Activated B cell treated with CpG ODN at 0.5 μM for 24 hours (primary cell): ENCODE measurements around the gene MVD. TPM values are rescaled to one million over a fixed set of nuclear protein-coding genes. Genes with fewer than 3 reads are reported as not detected.

Source experiments
- ATAC-seq: fragments of 200-7000 bp; cut with Tn5 transposase; one replicate; pipeline ENCODE4 v1.10.0; 2021; ENCODE audit warnings: low read depth, mild to moderate bottlenecking, moderate library complexity
- CTCF ChIA-PET: fragments of 350-600 bp; sonication (Branson Sonifier 250); formaldehyde crosslinking; loops from one replicate; lab custom pipeline; 2021; ENCODE audit warnings: antibody characterized with exemption; lab: Charles Lee
- POLR2A ChIA-PET: fragments of 350-600 bp; sonication (Branson Sonifier 250); formaldehyde crosslinking; loops from one replicate; lab custom pipeline; 2021; ENCODE audit warnings: antibody characterized with exemption; lab: Charles Lee
- DNase-seq: peaks from one replicate; pipeline ENCODE4 v3.0.0; 2022
- H3K27ac Mint-ChIP-seq: one replicate; pipeline ENCODE4 v1.8.0; 2020; ENCODE audit warnings: mixed read lengths
- H3K27me3 Mint-ChIP-seq: one replicate; pipeline ENCODE4 v1.8.0; 2021; ENCODE audit warnings: mixed read lengths
- H3K36me3 Mint-ChIP-seq: one replicate; pipeline ENCODE4 v1.8.0; 2021; ENCODE audit warnings: low read depth, mixed read lengths
- H3K4me1 Mint-ChIP-seq: one replicate; pipeline ENCODE4 v1.8.0; 2021; ENCODE audit warnings: mixed read lengths
- H3K4me3 Mint-ChIP-seq: one replicate; pipeline ENCODE4 v1.8.0; 2020; ENCODE audit warnings: mild to moderate bottlenecking, mixed read lengths
- H3K9me3 Mint-ChIP-seq: one replicate; pipeline ENCODE4 v1.8.0; 2020; ENCODE audit warnings: mixed read lengths
- intact Hi-C: fragments of 100-400 bp; cut with micrococcal nuclease; formaldehyde crosslinking; loops from one replicate; pipeline ENCODE4 v1.15.1; 2024
- total RNA-seq: library from RNA; stranded (reverse); gene quantifications from 2 replicates; pipeline ENCODE4 v1.2.3, GENCODE V29; 2022
- TF ChIP-seq, protein P1 (sequence below): fragments of 200-600 bp; IDR thresholded peaks from one replicate; pipeline ENCODE4 v1.8.0; 2022; ENCODE audit warnings: antibody characterized with exemption, mild to moderate bottlenecking

The MVD gene
- total RNA-seq, 1 donor from 2014 or later, result 140 TPM

DNA sequence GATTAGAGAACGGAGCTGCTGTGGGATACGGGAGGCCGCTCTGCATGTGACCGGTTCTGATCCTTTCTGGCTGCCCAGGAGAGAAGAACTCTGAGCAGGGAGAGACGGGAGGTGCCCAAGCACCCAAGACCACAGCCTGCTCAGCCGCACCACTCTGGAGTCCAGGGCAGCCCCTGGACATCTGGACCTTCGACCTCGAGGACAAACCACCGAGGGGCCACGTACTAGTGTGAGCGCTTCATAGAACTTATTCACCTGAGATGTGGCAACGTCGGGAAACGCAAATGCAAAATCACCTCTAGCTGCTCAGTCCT is 37.4 kb upstream of the MVD start:
- intact Hi-C loops, result loop anchor here (2.0 to 5.0 kb wide), 4 partner anchors 37 to 833 kb away; partner anchors contain the start of genes MVD and SLC7A5
- Mint-ChIP-seq H3K4me3 (peak overlapping the region; percentile 81), H3K9me3 (no peaks in the 10 kb centered on the region), H3K27ac (peak overlapping the region; percentile 90), H3K36me3 (peaks cover 29% of the 10 kb centered on the region), H3K4me1 (peaks cover 69% of the 10 kb centered on the region), H3K27me3 (no peaks in the 10 kb centered on the region)
- ATAC-seq (no peak), DNase-seq (no peak)
- ChIA-PET CTCF (interaction anchor here (0.7 to 2.9 kb wide), 4 partner anchors 14 to 61 kb away, joined by 3 to 17 read pairs (median 5); partner anchors contain the start of gene SNAI3), POLR2A (interaction anchor here (0.7 to 4.5 kb wide), 14 partner anchors 9 to 1317 kb away, joined by 3 to 49 read pairs (median 6); partner anchors contain the start of genes APRT, CYBA, FBXO31 and MVD)
- TF ChIP-seq, protein P1, sequence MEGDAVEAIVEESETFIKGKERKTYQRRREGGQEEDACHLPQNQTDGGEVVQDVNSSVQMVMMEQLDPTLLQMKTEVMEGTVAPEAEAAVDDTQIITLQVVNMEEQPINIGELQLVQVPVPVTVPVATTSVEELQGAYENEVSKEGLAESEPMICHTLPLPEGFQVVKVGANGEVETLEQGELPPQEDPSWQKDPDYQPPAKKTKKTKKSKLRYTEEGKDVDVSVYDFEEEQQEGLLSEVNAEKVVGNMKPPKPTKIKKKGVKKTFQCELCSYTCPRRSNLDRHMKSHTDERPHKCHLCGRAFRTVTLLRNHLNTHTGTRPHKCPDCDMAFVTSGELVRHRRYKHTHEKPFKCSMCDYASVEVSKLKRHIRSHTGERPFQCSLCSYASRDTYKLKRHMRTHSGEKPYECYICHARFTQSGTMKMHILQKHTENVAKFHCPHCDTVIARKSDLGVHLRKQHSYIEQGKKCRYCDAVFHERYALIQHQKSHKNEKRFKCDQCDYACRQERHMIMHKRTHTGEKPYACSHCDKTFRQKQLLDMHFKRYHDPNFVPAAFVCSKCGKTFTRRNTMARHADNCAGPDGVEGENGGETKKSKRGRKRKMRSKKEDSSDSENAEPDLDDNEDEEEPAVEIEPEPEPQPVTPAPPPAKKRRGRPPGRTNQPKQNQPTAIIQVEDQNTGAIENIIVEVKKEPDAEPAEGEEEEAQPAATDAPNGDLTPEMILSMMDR, result no peak

DNA sequence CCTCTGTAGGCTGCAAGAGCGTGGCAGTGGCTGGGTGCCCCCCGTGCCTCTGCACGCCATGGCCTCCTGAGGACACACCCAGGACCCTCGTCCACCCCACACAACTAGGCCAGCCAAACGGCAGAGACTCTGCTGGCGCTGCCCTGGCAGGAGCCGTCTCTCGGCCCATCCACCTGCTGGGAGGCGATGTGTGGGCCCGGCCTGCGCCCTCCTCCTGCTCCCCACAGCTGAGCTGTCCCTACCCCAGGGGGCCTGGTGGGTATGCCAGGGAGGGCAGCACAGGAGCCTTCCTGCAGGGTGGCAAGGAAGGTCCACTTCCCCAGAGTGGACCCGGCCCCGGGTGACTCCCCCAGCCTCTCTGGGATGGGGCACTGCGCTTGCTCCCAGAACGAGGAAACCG is 36.3 kb upstream of the MVD start:
- H3K4me1 Mint-ChIP-seq, result peaks cover 61% of the 10 kb centered on the region

DNA sequence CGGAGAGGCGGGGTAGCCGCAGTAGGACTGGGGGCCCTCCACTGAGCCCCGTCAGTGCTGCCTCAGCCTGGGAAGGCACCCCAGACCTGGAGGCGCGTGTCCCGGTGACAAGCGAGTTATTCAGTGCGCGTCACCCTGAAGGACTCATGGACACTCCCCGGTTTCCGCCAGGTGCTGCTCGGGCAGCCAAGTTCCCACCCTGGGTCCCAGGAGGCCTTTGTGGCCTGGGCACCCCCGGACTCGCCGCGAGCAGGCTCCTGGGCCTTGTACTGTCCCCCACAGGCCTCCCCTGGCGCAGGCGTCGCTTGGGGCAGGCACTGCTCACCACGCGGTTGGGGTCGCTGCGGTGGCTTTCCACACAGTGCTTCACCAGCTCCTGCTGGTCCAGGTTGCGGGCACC is 35.8 kb upstream of the MVD start:
- Mint-ChIP-seq H3K4me1 (peaks cover 56% of the 10 kb centered on the region), H3K36me3 (peaks cover 29% of the 10 kb centered on the region), H3K4me3 (no peak overlapping the region), H3K27ac (no peak overlapping the region), H3K27me3 (no peaks in the 10 kb centered on the region), H3K9me3 (no peaks in the 10 kb centered on the region)
- TF ChIP-seq, protein P1, result no peak
- CTCF ChIA-PET, result interaction anchor here (1.1 kb wide), 1 partner anchor 12 kb away, joined by 3 read pairs; no protein-coding TSS in a partner anchor
- intact Hi-C loops, result no loop called here
- ATAC-seq, result no peak
- DNase-seq, result no peak
- POLR2A ChIA-PET, result no interaction called here

More for the DNA sequence above, 36.3 kb upstream of the MVD start:
- no peaks in the 10 kb centered on the region for H3K27me3 Mint-ChIP-seq
- CTCF ChIA-PET, result interaction anchor here (2.1 kb wide), 1 partner anchor 18 kb away, joined by 6 read pairs; no protein-coding TSS in a partner anchor
- H3K36me3 Mint-ChIP-seq, result peaks cover 29% of the 10 kb centered on the region
- no peaks in the 10 kb centered on the region for H3K9me3 Mint-ChIP-seq
- intact Hi-C loops, result no loop called here
- no peak overlapping the region for H3K27ac Mint-ChIP-seq
- POLR2A ChIA-PET, result interaction anchor here (4.5 kb wide), 1 partner anchor 49 kb away, joined by 49 read pairs; the partner anchor contains the start of gene CYBA
- no peak overlapping the region for H3K4me3 Mint-ChIP-seq
- TF ChIP-seq, protein P1, result no peak
- no peak for ATAC-seq
- no peak for DNase-seq

DNA sequence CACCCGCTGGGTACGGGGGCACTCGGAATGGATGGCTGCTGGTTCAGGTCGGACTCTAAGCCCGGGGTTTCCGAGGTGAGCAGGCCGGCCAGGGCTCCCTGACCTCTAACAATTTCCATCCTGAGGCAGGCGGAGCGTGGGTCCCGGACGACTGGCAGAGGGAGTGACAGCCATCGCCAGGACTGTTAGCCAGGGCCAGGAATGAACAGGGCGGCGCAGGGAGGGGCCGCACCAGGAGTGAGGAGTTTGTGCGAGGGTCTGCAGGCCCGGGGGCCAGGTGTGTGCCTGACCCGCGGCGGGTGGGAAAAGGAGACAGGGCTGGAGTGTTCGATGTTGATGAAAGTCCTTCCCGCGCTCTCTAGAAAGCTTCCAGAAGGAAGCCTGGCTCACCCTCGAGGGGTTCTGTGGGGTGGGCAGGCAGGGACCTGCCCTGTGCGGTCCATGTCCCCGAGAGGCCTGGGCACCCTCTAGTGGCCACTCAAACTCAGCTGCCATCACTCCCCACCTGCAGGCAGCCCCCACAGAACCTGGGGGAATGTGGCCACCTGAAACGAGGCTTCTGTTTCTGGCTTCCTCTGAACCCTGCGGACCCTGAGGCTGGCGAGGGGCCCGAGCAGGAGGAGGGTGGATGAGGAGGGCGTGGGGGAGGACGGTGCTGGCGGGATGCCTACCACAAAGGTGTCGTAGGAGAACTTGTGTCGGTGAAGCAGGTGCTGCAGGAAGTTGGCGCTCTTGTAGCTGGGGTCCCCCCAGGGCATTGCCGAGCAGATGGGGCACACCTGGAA is 35.1 kb upstream of the MVD start:
- Mint-ChIP-seq H3K4me3 (no peak overlapping the region), H3K27me3 (no peaks in the 10 kb centered on the region), H3K4me1 (peaks cover 50% of the 10 kb centered on the region), H3K27ac (no peak overlapping the region), H3K36me3 (peaks cover 29% of the 10 kb centered on the region), H3K9me3 (no peaks in the 10 kb centered on the region)
- ChIA-PET POLR2A (no interaction called here), CTCF (interaction anchor here (1.1 kb wide), 1 partner anchor 11 kb away, joined by 3 read pairs; no protein-coding TSS in a partner anchor)
- DNase-seq (no peak), ATAC-seq (no peak)
- intact Hi-C loops, result no loop called here
- TF ChIP-seq, protein P1, result no peak

DNA sequence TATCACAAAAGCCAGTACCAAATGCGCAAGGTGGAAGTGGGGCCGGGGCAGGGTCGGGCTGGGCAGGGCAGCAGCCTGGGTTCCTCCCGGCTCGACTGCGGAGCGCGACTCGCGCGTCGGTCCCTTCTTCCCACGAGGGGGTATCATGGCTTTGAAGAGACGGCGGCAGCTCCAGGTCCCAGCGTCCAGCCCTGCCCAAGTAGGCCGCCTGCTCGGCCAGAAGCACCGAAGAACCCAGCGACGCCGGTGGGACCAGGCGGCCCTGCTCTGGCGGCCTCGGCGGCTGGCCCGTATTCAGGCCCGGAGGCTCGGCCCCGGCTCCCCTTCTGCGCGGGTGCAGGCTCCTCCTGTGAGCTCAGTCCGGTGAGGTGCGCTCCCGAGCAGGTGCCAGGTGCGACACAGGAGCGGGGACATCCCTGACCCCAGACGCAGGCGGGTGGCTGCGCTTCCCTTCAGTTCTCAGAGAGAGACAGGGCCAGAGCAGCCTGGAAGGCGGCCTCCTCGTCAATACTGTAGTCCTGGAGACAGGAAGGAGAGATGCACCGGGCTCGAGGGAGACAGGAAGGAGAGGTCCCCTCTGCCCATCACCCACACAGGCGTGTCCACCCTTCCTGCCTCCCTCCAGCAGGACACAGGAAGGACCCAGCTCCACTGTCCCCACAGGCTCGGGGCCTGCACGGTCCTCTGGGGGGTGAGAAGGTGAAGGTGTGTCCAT is 34.4 kb upstream of the MVD start:
- TF ChIP-seq, protein P1, result no peak
- CTCF ChIA-PET, result interaction anchor here (1.1 kb wide), 1 partner anchor 10 kb away, joined by 3 read pairs; no protein-coding TSS in a partner anchor

More for the DNA sequence above, 34.4 kb upstream of the MVD start:
- POLR2A ChIA-PET, result no interaction called here
- intact Hi-C loops, result no loop called here
- peaks cover 29% of the 10 kb centered on the region for H3K36me3 Mint-ChIP-seq
- no peak for DNase-seq
- peaks cover 50% of the 10 kb centered on the region for H3K4me1 Mint-ChIP-seq
- no peak overlapping the region for H3K4me3 Mint-ChIP-seq
- H3K27ac Mint-ChIP-seq, result no peak overlapping the region
- H3K9me3 Mint-ChIP-seq, result no peaks in the 10 kb centered on the region
- no peak for ATAC-seq
- H3K27me3 Mint-ChIP-seq, result no peaks in the 10 kb centered on the region
